ENCODE measurements around the gene PASK. TPM values are rescaled to one million over a fixed set of nuclear protein-coding genes. Genes with fewer than 3 reads are reported as not detected.

Gene PASK
- total RNA-seq, 1 experiment from 2014 or later = 45.8 TPM

- DNase-seq (ENCODE audit: low read depth, low spot score) = no peak
- ChIA-PET CTCF (no interaction called here), RAD21 (ENCODE audit: low non-redundant PET in 1 of 2, low total read pairs in 2 of 2, uncharacterized antibody in 2 of 2, unreplicated experiment in 2 of 2) (no interaction called here), POLR2A (no interaction called here)
- Histone ChIP-seq H2AFZ (ENCODE audit: low read depth, low read length, poor library complexity, severe bottlenecking) (no peak overlapping the region), H3K4me2 (ENCODE audit: low read length) (no peak overlapping the region), H4K20me1 (ENCODE audit: insufficient read depth) (no peaks in the 10 kb centered on the region), H3K9ac (ENCODE audit: low read length) (no peak overlapping the region), H3K4me3 (replicated peaks in 1 of 2; ENCODE audit: low read depth in 1 of 2, low read length in 2 of 2) (no peak overlapping the region), H3K27me3 (ENCODE audit: insufficient read depth, low read length) (no peaks in the 10 kb centered on the region), H3K27ac (ENCODE audit: low read depth, low read length) (no peak overlapping the region), H3K9me3 (ENCODE audit: control insufficient read depth in 1 of 2, insufficient read depth in 1 of 2, low read depth in 1 of 2, low read length in 2 of 2) (no peaks in the 10 kb centered on the region), H3K79me2 (ENCODE audit: insufficient read depth, low read length) (no peaks in the 10 kb centered on the region), H3K36me3 (ENCODE audit: control insufficient read depth in 1 of 2, insufficient read depth in 2 of 2, low read length in 2 of 2) (peaks cover 0 to 2% of the 10 kb centered on the region in 2 experiments; a peak in 1 of 4 replicates), H3K4me1 (ENCODE audit: control insufficient read depth in 1 of 2, insufficient read depth in 2 of 2, low read length in 2 of 2) (peaks cover 0 to 6% of the 10 kb centered on the region in 2 experiments; a peak in 1 of 4 replicates), H3K9me2 (ENCODE audit: insufficient read depth) (no peaks in the 10 kb centered on the region)
- TF ChIP-seq EZH2 (IDR thresholded peaks at IDR 0.05) = no peak
- TF ChIP-seq RAD21 (IDR thresholded peaks at IDR 0.05; ENCODE audit: low read depth) = no peak
- TF ChIP-seq CBX3 (IDR thresholded peaks at IDR 0.05; ENCODE audit: low read depth) = no peak
- no peak for TF ChIP-seq EGR1 (IDR thresholded peaks at IDR 0.05; ENCODE audit: low read depth)
- TF ChIP-seq SIN3A (IDR thresholded peaks at IDR 0.05; ENCODE audit: low read depth) = no peak
- no peak for TF ChIP-seq POLR2A (IDR thresholded peaks at IDR 0.05; ENCODE audit: borderline replicate concordance, extremely low read depth, insufficient read depth, insufficient read length)
- TF ChIP-seq, protein P1, sequence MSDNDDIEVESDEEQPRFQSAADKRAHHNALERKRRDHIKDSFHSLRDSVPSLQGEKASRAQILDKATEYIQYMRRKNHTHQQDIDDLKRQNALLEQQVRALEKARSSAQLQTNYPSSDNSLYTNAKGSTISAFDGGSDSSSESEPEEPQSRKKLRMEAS (IDR thresholded peaks at IDR 0.05) = no peak
- no peak for TF ChIP-seq JUND (IDR thresholded peaks at IDR 0.05)
- TF ChIP-seq, protein P2, sequence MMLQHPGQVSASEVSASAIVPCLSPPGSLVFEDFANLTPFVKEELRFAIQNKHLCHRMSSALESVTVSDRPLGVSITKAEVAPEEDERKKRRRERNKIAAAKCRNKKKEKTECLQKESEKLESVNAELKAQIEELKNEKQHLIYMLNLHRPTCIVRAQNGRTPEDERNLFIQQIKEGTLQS (IDR thresholded peaks at IDR 0.05) = no peak
- TF ChIP-seq ZNF274 (IDR thresholded peaks at IDR 0.05; ENCODE audit: low read depth, low read length) = no peak
- TF ChIP-seq CTCF (IDR thresholded peaks at IDR 0.05 in 2 of 3, conservative IDR thresholded peaks at IDR 0.05 in 1 of 3; ENCODE audit: borderline replicate concordance in 1 of 3, insufficient read depth in 1 of 3, low read depth in 2 of 3, low read length in 2 of 3) = no peak
- TF ChIP-seq SP1 (IDR thresholded peaks at IDR 0.05; ENCODE audit: low read depth) = no peak
- TF ChIP-seq EZH2phosphoT487 (IDR thresholded peaks at IDR 0.05; ENCODE audit: borderline replicate concordance) = no peak
- TF ChIP-seq FOSL1 (IDR thresholded peaks at IDR 0.05; ENCODE audit: low read depth) = no peak
- no peak for TF ChIP-seq CEBPB (IDR thresholded peaks at IDR 0.05; ENCODE audit: low read depth)
- TF ChIP-seq SRF (IDR thresholded peaks at IDR 0.05; ENCODE audit: low read depth) = no peak
- no peak for ATAC-seq
- BruUV-seq (replicated peaks) = no TSS peak
- intact Hi-C loops (cut with micrococcal nuclease) = no loop called here
Measured at GRCh38 chr2:241120440-241120839, 28.8 kb downstream of the PASK start.

Data from HCT116 (cell line).